ENCODE measurements around the gene RWDD3.
A peak's percentile ranks its signal among the peaks of the same experiment; 100 is the strongest.

Gene RWDD3

GRCh38 chr1:95233737-95234500 lies at the start of gene RWDD3:
TSS of gene RWDD3 (plus strand) at chr1:95234210. CDS start at chr1:95234231, 21 bp downstream.
- DNase-seq (ENCODE audit: low read depth): peak; percentile 90
- TF ChIP-seq CTCF (conservative IDR thresholded peaks at IDR 0.05; ENCODE audit: low read length): peak; percentile 46

GRCh38 chr1:95186149-95186548 lies 47.9 kb upstream of the RWDD3 start:
- no peak overlapping the region for H3K4me3 ChIP-seq (ENCODE audit: low read length)
- no peak for DNase-seq (ENCODE audit: low read depth)
- TF ChIP-seq CTCF (conservative IDR thresholded peaks at IDR 0.05; ENCODE audit: low read length): no peak

More at GRCh38 chr1:95233737-95234500, at the start of gene RWDD3:
- H3K4me3 ChIP-seq (ENCODE audit: low read length): peak within 1 kb of the TSS; percentile 90

- H3K4me3 ChIP-seq (ENCODE audit: low read length): no peak overlapping the region
- no peak for TF ChIP-seq CTCF (conservative IDR thresholded peaks at IDR 0.05; ENCODE audit: low read length)
- no peak for DNase-seq (ENCODE audit: low read depth)
Measured at GRCh38 chr1:95193591-95193990, 40.4 kb upstream of the RWDD3 start.

GRCh38 chr1:95195046-95195445 lies 39.0 kb upstream of the RWDD3 start:
- no peak for TF ChIP-seq CTCF (conservative IDR thresholded peaks at IDR 0.05; ENCODE audit: low read length)
- no peak for DNase-seq (ENCODE audit: low read depth)
- H3K4me3 ChIP-seq (ENCODE audit: low read length): no peak overlapping the region

GRCh38 chr1:95196017-95196416 lies 38.0 kb upstream of the RWDD3 start:
- no peak for DNase-seq (ENCODE audit: low read depth)
- H3K4me3 ChIP-seq (ENCODE audit: low read length): no peak overlapping the region
- no peak for TF ChIP-seq CTCF (conservative IDR thresholded peaks at IDR 0.05; ENCODE audit: low read length)

- TF ChIP-seq CTCF (conservative IDR thresholded peaks at IDR 0.05; ENCODE audit: low read length): no peak
- no peak overlapping the region for H3K4me3 ChIP-seq (ENCODE audit: low read length)
- DNase-seq (ENCODE audit: low read depth): peak; percentile 27
Measured at GRCh38 chr1:95197616-95198252, 36.3 kb upstream of the RWDD3 start.

GRCh38 chr1:95201905-95202304 lies 32.1 kb upstream of the RWDD3 start:
- no peak overlapping the region for H3K4me3 ChIP-seq (ENCODE audit: low read length)
- no peak for TF ChIP-seq CTCF (conservative IDR thresholded peaks at IDR 0.05; ENCODE audit: low read length)
- no peak for DNase-seq (ENCODE audit: low read depth)

All from AG10803 (cell line).